GM21825 (cell line): ENCODE results near the gene PAK2.
"Not testable (repeated sequence)": the region's sequence is repeated elsewhere in the genome, so short reads cannot be mapped to it uniquely, and the experiment has no call there.

Experiments used
- ATAC-seq: cut with Tn5 transposase; IDR thresholded peaks from one replicate; pipeline ENCODE4 v1.9.1; 2021; ENCODE audit warnings: mild to moderate bottlenecking, moderate library complexity; ENCODE audit not compliant: unreplicated experiment

PAK2 gene

GRCh38 chr3:196735751-196736150, 3.9 kb upstream of the PAK2 start:
- no peak for ATAC-seq

- ATAC-seq: no peak
These were observed 2.8 kb upstream of the PAK2 start for GRCh38 chr3:196736670-196737374.

GRCh38 chr3:196737655-196738054, 2.0 kb upstream of the PAK2 start:
- no peak for ATAC-seq

- ATAC-seq: peak; percentile 1
These were observed 1.0 kb downstream of the PAK2 start for GRCh38 chr3:196740481-196741248.

- ATAC-seq: no peak
These were observed 1.7 kb downstream of the PAK2 start for GRCh38 chr3:196741249-196741889.

GRCh38 chr3:196743569-196743968, 3.9 kb downstream of the PAK2 start:
- ATAC-seq: not testable (repeated sequence)

- peak; percentile 72 for ATAC-seq
These were observed 9.5 kb downstream of the PAK2 start for GRCh38 chr3:196749125-196749524.

GRCh38 chr3:196753201-196753600, 13.5 kb downstream of the PAK2 start:
- ATAC-seq: no peak

- ATAC-seq: no peak
These were observed 14.7 kb downstream of the PAK2 start for GRCh38 chr3:196754091-196754981.

GRCh38 chr3:196756732-196757131, 17.1 kb downstream of the PAK2 start:
- no peak for ATAC-seq

GRCh38 chr3:196757876-196758739, 18.5 kb downstream of the PAK2 start:
- ATAC-seq: no peak

- no peak for ATAC-seq
These were observed 23.5 kb downstream of the PAK2 start for GRCh38 chr3:196763179-196763578.

GRCh38 chr3:196765454-196765853, 25.8 kb downstream of the PAK2 start:
- no peak for ATAC-seq

- no peak for ATAC-seq
These were observed 31.4 kb downstream of the PAK2 start for GRCh38 chr3:196771067-196771466.

- no peak for ATAC-seq
These were observed 32.4 kb downstream of the PAK2 start for GRCh38 chr3:196772102-196772501.

- ATAC-seq: no peak
These were observed 33.2 kb downstream of the PAK2 start for GRCh38 chr3:196772897-196773296.

- no peak for ATAC-seq
These were observed 34.6 kb downstream of the PAK2 start for GRCh38 chr3:196774191-196774820.

- no peak for ATAC-seq
These were observed 35.3 kb downstream of the PAK2 start for GRCh38 chr3:196774848-196775422.

GRCh38 chr3:196775938-196776337, 36.3 kb downstream of the PAK2 start:
- ATAC-seq: no peak
